HEK293 (cell line): ENCODE measurements around the gene TXN.

Experiments used
- CTCF ChIA-PET: fragments of 350-600 bp; formaldehyde crosslinking; extraction: SDS; loops from one replicate; lab custom pipeline; 2021; ENCODE audit warnings: antibody characterized with exemption; lab: Yijun Ruan, JAX
- POLR2A ChIA-PET: fragments of 300-600 bp; formaldehyde crosslinking; extraction: SDS; loops from one replicate; lab custom pipeline; 2020; ENCODE audit warnings: antibody characterized with exemption, inconsistent platforms; lab: Yijun Ruan, JAX
- H3K27ac ChIP-seq: fragments of 200-500 bp; sonication (Bioruptor generic); 2 replicates; pipeline ENCODE4 v1.5.1; 2014; ENCODE audit warnings: low read depth, low read length, control low read depth, inconsistent platforms; ENCODE audit errors: extremely low read depth
- H3K36me3 ChIP-seq, 2 experiments: fragments of 200-500 bp in 1 of 2; sonication (Bioruptor generic) in 1 of 2; 1 replicate in 1 of 2; 2 replicates in 1 of 2; pipeline ENCODE4 v1.5.1; 2014 to 2017; ENCODE audit warnings: inconsistent platforms in 2 of 2, low read length in 2 of 2; ENCODE audit not compliant: control insufficient read depth in 2 of 2, insufficient read depth in 1 of 2
- H3K4me1 ChIP-seq: fragments of 200-500 bp; sonication (Bioruptor generic); 2 replicates; pipeline ENCODE4 v1.5.1; 2014; ENCODE audit warnings: mild to moderate bottlenecking, low read length, inconsistent platforms; ENCODE audit not compliant: control insufficient read depth, insufficient read depth
- H3K4me3 ChIP-seq: 2 replicates; pipeline ENCODE4 v1.5.1; 2011; ENCODE audit warnings: low read depth, mild to moderate bottlenecking, control low read depth, low read length, moderate library complexity
- H3K9me3 ChIP-seq: fragments of 200-500 bp; sonication (Bioruptor generic); 2 replicates; pipeline ENCODE4 v1.5.1; 2014; ENCODE audit warnings: low read depth, low read length, inconsistent platforms; ENCODE audit not compliant: control insufficient read depth, insufficient read depth
- CTCF ChIP-seq: fragments of 450-650 bp; formaldehyde crosslinking; IDR thresholded peaks from 2 replicates; pipeline ENCODE4 v1.5.1; 2016; ENCODE audit warnings: missing biosample characterization, missing genetic modification characterization
- KLF9 ChIP-seq: fragments of 450-650 bp; formaldehyde crosslinking; IDR thresholded peaks from 2 replicates; pipeline ENCODE4 v1.5.1; 2016; ENCODE audit warnings: missing biosample characterization, missing genetic modification characterization, low read depth
- MZF1 ChIP-seq: fragments of 450-650 bp; formaldehyde crosslinking; IDR thresholded peaks from 2 replicates; pipeline ENCODE4 v1.5.1; 2017; ENCODE audit warnings: missing biosample characterization, missing genetic modification characterization, borderline replicate concordance
- RBAK ChIP-seq: fragments of 450-650 bp; formaldehyde crosslinking; IDR thresholded peaks from 2 replicates; pipeline ENCODE4 v1.5.1; 2016; ENCODE audit warnings: missing biosample characterization, missing genetic modification characterization
- ZBTB49 ChIP-seq: fragments of 450-650 bp; formaldehyde crosslinking; IDR thresholded peaks from 2 replicates; pipeline ENCODE4 v1.5.1; 2016; ENCODE audit warnings: missing biosample characterization, missing genetic modification characterization, low read depth
- ZNF138 ChIP-seq: fragments of 450-650 bp; formaldehyde crosslinking; IDR thresholded peaks from 2 replicates; pipeline ENCODE4 v1.5.1; 2016; ENCODE audit warnings: missing biosample characterization, missing genetic modification characterization, borderline replicate concordance
- ZNF140 ChIP-seq: fragments of 450-650 bp; formaldehyde crosslinking; IDR thresholded peaks from 2 replicates; pipeline ENCODE4 v1.5.1; 2016; ENCODE audit warnings: missing biosample characterization, missing genetic modification characterization
- ZNF214 ChIP-seq: fragments of 450-650 bp; formaldehyde crosslinking; IDR thresholded peaks from 2 replicates; pipeline ENCODE4 v1.5.1; 2017; ENCODE audit warnings: missing biosample characterization, mild to moderate bottlenecking, missing genetic modification characterization, borderline replicate concordance
- ZNF26 ChIP-seq: fragments of 450-650 bp; formaldehyde crosslinking; IDR thresholded peaks from 2 replicates; pipeline ENCODE4 v1.5.1; 2016; ENCODE audit warnings: missing biosample characterization, missing genetic modification characterization
- ZNF274 ChIP-seq, 2 experiments: fragments of 200-500 bp in 1 of 2; fragments of 450-650 bp in 1 of 2; sonication (Bioruptor generic) in 1 of 2; formaldehyde crosslinking in 1 of 2; IDR thresholded peaks; 2 replicates each; pipeline versions ENCODE4 v1.5.1 to v1.6.1; 2014 to 2016; ENCODE audit warnings: borderline replicate concordance in 1 of 2, inconsistent platforms in 1 of 2, low read length in 1 of 2, missing biosample characterization in 1 of 2, missing genetic modification characterization in 1 of 2
- ZNF292 ChIP-seq: fragments of 450-650 bp; formaldehyde crosslinking; IDR thresholded peaks from 2 replicates; pipeline ENCODE4 v1.5.1; 2016; ENCODE audit warnings: low read depth, missing biosample characterization, missing genetic modification characterization, borderline replicate concordance
- ZNF302 ChIP-seq: fragments of 450-650 bp; formaldehyde crosslinking; IDR thresholded peaks from 2 replicates; pipeline ENCODE4 v1.5.1; 2016; ENCODE audit warnings: missing biosample characterization, missing genetic modification characterization, low read depth
- ZNF398 ChIP-seq: fragments of 450-650 bp; formaldehyde crosslinking; IDR thresholded peaks from 2 replicates; pipeline ENCODE4 v1.5.1; 2017; ENCODE audit warnings: missing biosample characterization, missing genetic modification characterization
- ZNF404 ChIP-seq: fragments of 450-650 bp; formaldehyde crosslinking; IDR thresholded peaks from 2 replicates; pipeline ENCODE4 v1.5.1; 2017; ENCODE audit warnings: missing biosample characterization, missing genetic modification characterization
- ZNF48 ChIP-seq: fragments of 450-650 bp; formaldehyde crosslinking; IDR thresholded peaks from 2 replicates; pipeline ENCODE4 v1.5.1; 2016; ENCODE audit warnings: missing biosample characterization, missing genetic modification characterization
- ZNF555 ChIP-seq: fragments of 450-650 bp; formaldehyde crosslinking; conservative IDR thresholded peaks from 2 replicates; pipeline ENCODE4 v1.5.1; 2017; ENCODE audit warnings: missing biosample characterization, mild to moderate bottlenecking, missing genetic modification characterization, inconsistent platforms
- ZNF660 ChIP-seq: fragments of 450-650 bp; IDR thresholded peaks from 2 replicates; pipeline ENCODE4 v1.5.1; 2018; ENCODE audit warnings: missing biosample characterization, mild to moderate bottlenecking, missing genetic modification characterization
- ZNF791 ChIP-seq: fragments of 450-650 bp; formaldehyde crosslinking; IDR thresholded peaks from 2 replicates; pipeline ENCODE4 v1.5.1; 2016; ENCODE audit warnings: missing biosample characterization, missing genetic modification characterization
- ZXDB ChIP-seq: fragments of 450-650 bp; formaldehyde crosslinking; IDR thresholded peaks from 2 replicates; pipeline ENCODE4 v1.5.1; 2016; ENCODE audit warnings: missing biosample characterization, missing genetic modification characterization

The TXN gene

GRCh38 chr9:110290001-110290400 is 33.7 kb upstream of the TXN start:
- H3K4me1 ChIP-seq = no peaks in the 10 kb centered on the region
- no peak overlapping the region for H3K27ac ChIP-seq
- no peak overlapping the region for H3K4me3 ChIP-seq
- H3K9me3 ChIP-seq = no peaks in the 10 kb centered on the region
- TF ChIP-seq MZF1 (tag by site-specific recombination) (no peak), ZNF404 (tag by site-specific recombination) (no peak), ZNF660 (tag by site-specific recombination) (no peak), ZNF398 (tag by site-specific recombination) (no peak), RBAK (tag by site-specific recombination) (no peak), ZNF26 (tag by site-specific recombination) (no peak), ZNF555 (no peak), CTCF (tag by site-specific recombination) (no peak), ZBTB49 (tag by site-specific recombination) (no peak), ZNF791 (no peak), ZNF140 (tag by site-specific recombination) (no peak)
- POLR2A ChIA-PET = no interaction called here
- H3K36me3 ChIP-seq = no peaks in the 10 kb centered on the region
- CTCF ChIA-PET = no interaction called here

GRCh38 chr9:110288503-110288902 is 32.2 kb upstream of the TXN start:
- Histone ChIP-seq H3K36me3 (no peaks in the 10 kb centered on the region), H3K4me1 (no peaks in the 10 kb centered on the region), H3K27ac (no peak overlapping the region)
- TF ChIP-seq ZNF138 (tag by site-specific recombination) (no peak), ZXDB (tag by site-specific recombination) (no peak), ZNF274 (IDR thresholded peaks at IDR 0.05; ENCODE audit: low read length) (no peak), ZNF274 (tag by site-specific recombination; IDR thresholded peaks at IDR 0.05; ENCODE audit: borderline replicate concordance) (no peak), ZNF302 (tag by site-specific recombination) (no peak), ZNF214 (tag by site-specific recombination) (no peak), ZNF292 (tag by site-specific recombination) (no peak), KLF9 (tag by site-specific recombination) (no peak), ZNF48 (tag by site-specific recombination) (no peak)
- TF ChIP-seq, all 188 proteins: peak for 0
- Histone ChIP-seq H3K9me3 (no peaks in the 10 kb centered on the region), H3K4me3 (no peak overlapping the region)
- ChIA-PET POLR2A (no interaction called here), CTCF (interaction anchor here (0.6 to 1.2 kb wide), 2 partner anchors 335 to 994 kb away, joined by 3 to 4 read pairs; no protein-coding TSS in a partner anchor)
